Thyroid gland (tissue), 4 donors: Measurements from ENCODE around the gene TUBE1. TPM values are rescaled to one million over a fixed set of nuclear protein-coding genes. Genes with fewer than 3 reads are reported as not detected.

ENCODE experiments used
- DNase-seq, 2 donors: peaks; one replicate each; pipeline ENCODE4 v3.0.0-alpha.2; 2019
- H3K27ac ChIP-seq, 3 donors: fragments of 200-600 bp; sonication (generic); 1 replicate in 2 of 3; 2 replicates in 1 of 3; pipeline ENCODE4 v1.5.1; 2016 to 2019; ENCODE audit warnings: mild to moderate bottlenecking in 1 of 3, moderate library complexity in 1 of 3
- H3K27me3 ChIP-seq: fragments of 200-600 bp; sonication (generic); one replicate; pipeline ENCODE4 v1.5.1; 2019
- H3K36me3 ChIP-seq, 2 donors: fragments of 200-600 bp; sonication (generic); one replicate each; pipeline ENCODE4 v1.5.1; 2016 to 2019
- H3K4me1 ChIP-seq, 2 donors: fragments of 200-600 bp; sonication (generic); one replicate each; pipeline ENCODE4 v1.5.1; 2017 to 2019
- H3K4me3 ChIP-seq, 3 donors: fragments of 200-600 bp; sonication (generic); replicated peaks in 1 of 3; 1 replicate in 2 of 3; 2 replicates in 1 of 3; pipeline ENCODE4 v1.5.1; 2016; ENCODE audit warnings: mild to moderate bottlenecking in 1 of 3
- H3K9me3 ChIP-seq: fragments of 200-600 bp; sonication (generic); one replicate; pipeline ENCODE4 v1.5.1; 2017
- CTCF ChIP-seq, 6 experiments: fragments of 200-600 bp in 3 of 6; fragments of 450-650 bp in 3 of 6; sonication (generic) in 3 of 6; IDR thresholded peaks; one replicate each; pipeline ENCODE4 v1.5.1; 2016 to 2019; ENCODE audit warnings: antibody characterized with exemption in 6 of 6, mild to moderate bottlenecking in 2 of 6, inconsistent platforms in 1 of 6, moderate library complexity in 1 of 6
- POLR2A ChIP-seq, 2 donors: fragments of 450-650 bp; IDR thresholded peaks; one replicate each; pipeline ENCODE4 v1.6.1; 2017; ENCODE audit warnings: antibody characterized with exemption in 2 of 2, mild to moderate bottlenecking in 2 of 2, moderate library complexity in 1 of 2
- WGBS, 2 donors: methylation state at CpG; one replicate each; pipeline ENCODE4 v1.1.5; 2017; 5-methylcytosine and 5-hydroxymethylcytosine counted together
- intact Hi-C: fragments of 100-400 bp; cut with DNase I; formaldehyde crosslinking; loops from one replicate; pipeline ENCODE4 v1.15.1; 2023
- total RNA-seq, 4 donors: library from RNA; depleted of rRNA; stranded (reverse); fragments of >200 nt; gene quantifications; one replicate each; pipeline ENCODE4 v1.2.3, GENCODE V29; 2016

TUBE1 gene
- total RNA-seq, 4 donors from 2014 or later: 28.8 to 56.4 (median 38.8) TPM

GRCh38 chr6:112044856-112045255, 42.4 kb downstream of the TUBE1 start:
- no peak overlapping the region for H3K27ac ChIP-seq
- no peak for DNase-seq
- no peak overlapping the region for H3K4me3 ChIP-seq
- H3K9me3 ChIP-seq: no peaks in the 10 kb centered on the region
- H3K27me3 ChIP-seq: no peaks in the 10 kb centered on the region
- intact Hi-C loops: loop anchor here (5.0 to 10.0 kb wide), 3 partner anchors 43 to 780 kb away; no protein-coding TSS in a partner anchor
- H3K4me1 ChIP-seq: peaks cover 0 to 4% of the 10 kb centered on the region in 2 donors
- no peaks in the 10 kb centered on the region for H3K36me3 ChIP-seq
- 71 to 80% methylated on average over 3 of the region's 3 CpGs for WGBS, 2 donors
- no peak for TF ChIP-seq POLR2A (IDR thresholded peaks at IDR 0.05)

- Histone ChIP-seq H3K27me3 (no peaks in the 10 kb centered on the region), H3K36me3 (no peaks in the 10 kb centered on the region), H3K27ac (no peak overlapping the region), H3K4me3 (no peak overlapping the region), H3K4me1 (peaks cover 0 to 4% of the 10 kb centered on the region in 2 donors), H3K9me3 (no peaks in the 10 kb centered on the region)
- no peak for DNase-seq
- TF ChIP-seq CTCF (IDR thresholded peaks at IDR 0.05) (no peak), POLR2A (IDR thresholded peaks at IDR 0.05) (no peak)
- intact Hi-C loops: loop anchor here (5.0 to 10.0 kb wide), 3 partner anchors 42 to 779 kb away; no protein-coding TSS in a partner anchor
- WGBS, 2 donors: 65% methylated on average over 8 of the region's 8 CpGs
Observed at GRCh38 chr6:112044196-112044595, 43.1 kb downstream of the TUBE1 start.

GRCh38 chr6:112043032-112044007, 44.0 kb downstream of the TUBE1 start:
- WGBS, 2 donors: 0 to 1% methylated on average over 36 of the region's 36 CpGs
- Histone ChIP-seq H3K36me3 (no peaks in the 10 kb centered on the region), H3K4me1 (peaks cover 2 to 4% of the 10 kb centered on the region in 2 donors), H3K27me3 (no peaks in the 10 kb centered on the region), H3K9me3 (no peaks in the 10 kb centered on the region), H3K4me3 (peak overlapping the region; percentile 1 to 40 (median 14)), H3K27ac (peak overlapping the region; percentile 28 to 71 (median 62))
- TF ChIP-seq POLR2A (IDR thresholded peaks at IDR 0.05) (peak in 1 of 2 donors; percentile 25), CTCF (IDR thresholded peaks at IDR 0.05) (peak; percentile 89 to 96 (median 92))
- DNase-seq: peak; percentile 79 to 84
- intact Hi-C loops: loop anchor here (5.0 to 10.0 kb wide), 3 partner anchors 41 to 779 kb away; no protein-coding TSS in a partner anchor

- Histone ChIP-seq H3K9me3 (no peaks in the 10 kb centered on the region), H3K27ac (no peak overlapping the region), H3K4me1 (peaks cover 4 to 8% of the 10 kb centered on the region in 2 donors), H3K36me3 (no peaks in the 10 kb centered on the region), H3K27me3 (no peaks in the 10 kb centered on the region), H3K4me3 (no peak overlapping the region)
- intact Hi-C loops: loop anchor here (5.0 to 10.0 kb wide), 3 partner anchors 39 to 777 kb away; no protein-coding TSS in a partner anchor
- TF ChIP-seq POLR2A (IDR thresholded peaks at IDR 0.05): no peak
- TF ChIP-seq CTCF (IDR thresholded peaks at IDR 0.05): no peak
- 54 to 75% methylated on average over 3 of the region's 3 CpGs for WGBS, 2 donors
- DNase-seq: no peak
Observed at GRCh38 chr6:112041535-112041934, 45.7 kb downstream of the TUBE1 start.

GRCh38 chr6:112040956-112041355, 46.3 kb downstream of the TUBE1 start:
- intact Hi-C loops: loop anchor here (5.0 to 10.0 kb wide), 3 partner anchors 39 to 776 kb away; no protein-coding TSS in a partner anchor
- TF ChIP-seq POLR2A (IDR thresholded peaks at IDR 0.05) (no peak), CTCF (IDR thresholded peaks at IDR 0.05) (no peak)
- DNase-seq: no peak
- Histone ChIP-seq H3K4me1 (peaks cover 4 to 8% of the 10 kb centered on the region in 2 donors), H3K9me3 (no peaks in the 10 kb centered on the region), H3K36me3 (no peaks in the 10 kb centered on the region), H3K27me3 (no peaks in the 10 kb centered on the region), H3K4me3 (no peak overlapping the region), H3K27ac (no peak overlapping the region)
- WGBS, 2 donors: 63 to 65% methylated on average over 1 of the region's 1 CpG
